ENCODE measurements around the gene ROBO2.

DNA sequence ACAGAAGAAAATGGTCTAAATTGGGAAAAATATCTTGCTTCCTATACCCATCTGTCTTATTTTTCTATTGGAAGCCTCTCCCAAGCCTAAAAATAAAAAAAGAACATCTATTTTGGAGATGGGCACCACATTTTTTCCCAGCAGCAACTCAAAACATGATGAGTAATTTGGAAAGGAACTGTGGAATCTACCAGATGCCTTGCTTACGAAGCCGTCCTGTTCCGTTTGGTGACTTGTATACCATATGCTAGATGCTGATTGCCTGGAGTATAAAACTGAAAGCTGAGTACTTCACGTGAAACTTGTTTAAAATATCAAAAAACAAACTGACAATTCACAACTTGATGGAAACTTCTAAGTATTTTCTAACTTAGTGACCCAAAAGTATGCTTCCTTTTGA is 491.0 kb downstream of the ROBO2 start:
- no peak for TF ChIP-seq CTCF (IDR thresholded peaks at IDR 0.05; ENCODE audit: insufficient read depth, low read length)
- TF ChIP-seq POLR2AphosphoS5 (IDR thresholded peaks at IDR 0.05; ENCODE audit: low read depth) = no peak
- TF ChIP-seq, protein P1, sequence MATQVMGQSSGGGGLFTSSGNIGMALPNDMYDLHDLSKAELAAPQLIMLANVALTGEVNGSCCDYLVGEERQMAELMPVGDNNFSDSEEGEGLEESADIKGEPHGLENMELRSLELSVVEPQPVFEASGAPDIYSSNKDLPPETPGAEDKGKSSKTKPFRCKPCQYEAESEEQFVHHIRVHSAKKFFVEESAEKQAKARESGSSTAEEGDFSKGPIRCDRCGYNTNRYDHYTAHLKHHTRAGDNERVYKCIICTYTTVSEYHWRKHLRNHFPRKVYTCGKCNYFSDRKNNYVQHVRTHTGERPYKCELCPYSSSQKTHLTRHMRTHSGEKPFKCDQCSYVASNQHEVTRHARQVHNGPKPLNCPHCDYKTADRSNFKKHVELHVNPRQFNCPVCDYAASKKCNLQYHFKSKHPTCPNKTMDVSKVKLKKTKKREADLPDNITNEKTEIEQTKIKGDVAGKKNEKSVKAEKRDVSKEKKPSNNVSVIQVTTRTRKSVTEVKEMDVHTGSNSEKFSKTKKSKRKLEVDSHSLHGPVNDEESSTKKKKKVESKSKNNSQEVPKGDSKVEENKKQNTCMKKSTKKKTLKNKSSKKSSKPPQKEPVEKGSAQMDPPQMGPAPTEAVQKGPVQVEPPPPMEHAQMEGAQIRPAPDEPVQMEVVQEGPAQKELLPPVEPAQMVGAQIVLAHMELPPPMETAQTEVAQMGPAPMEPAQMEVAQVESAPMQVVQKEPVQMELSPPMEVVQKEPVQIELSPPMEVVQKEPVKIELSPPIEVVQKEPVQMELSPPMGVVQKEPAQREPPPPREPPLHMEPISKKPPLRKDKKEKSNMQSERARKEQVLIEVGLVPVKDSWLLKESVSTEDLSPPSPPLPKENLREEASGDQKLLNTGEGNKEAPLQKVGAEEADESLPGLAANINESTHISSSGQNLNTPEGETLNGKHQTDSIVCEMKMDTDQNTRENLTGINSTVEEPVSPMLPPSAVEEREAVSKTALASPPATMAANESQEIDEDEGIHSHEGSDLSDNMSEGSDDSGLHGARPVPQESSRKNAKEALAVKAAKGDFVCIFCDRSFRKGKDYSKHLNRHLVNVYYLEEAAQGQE (IDR thresholded peaks at IDR 0.05; ENCODE audit: insufficient replicate concordance, low read depth) = no peak
